ENCODE results near the gene BMPR1A.

- TF ChIP-seq POLR2A (IDR thresholded peaks at IDR 0.05; ENCODE audit: low read length) (no peak), GATA1 (IDR thresholded peaks at IDR 0.05; ENCODE audit: low read depth, low read length) (no peak)
These were observed 12.1 kb downstream of the BMPR1A start for GRCh38 chr10:86768412-86769062.
